K562 (cell line): ENCODE measurements around the gene HLA-DOA.

Experiments used
- CTCF ChIP-seq, 3 experiments: IDR thresholded peaks in 2 of 3; conservative IDR thresholded peaks in 1 of 3; 2 replicates each; pipeline ENCODE4 v1.5.1; 2011 to 2012; ENCODE audit warnings: low read length in 3 of 3, mild to moderate bottlenecking in 3 of 3, control low read depth in 2 of 3, improper control_type of control experiment in 1 of 3, inconsistent platforms in 1 of 3, low read depth in 1 of 3, mixed read lengths in 1 of 3, moderate library complexity in 1 of 3; ENCODE audit not compliant: insufficient read depth in 2 of 3
- EGR1 ChIP-seq: fragments of 450-650 bp; conservative IDR thresholded peaks from 2 replicates; pipeline ENCODE4 v1.6.1; 2017; ENCODE audit warnings: mild to moderate bottlenecking
- IRF1 ChIP-seq: sonication (generic); formaldehyde crosslinking; IDR thresholded peaks from 2 replicates; pipeline ENCODE4 v1.8.0; 2022; ENCODE audit warnings: missing genetic modification reagents, mild to moderate bottlenecking, borderline replicate concordance
- MAFF ChIP-seq: IDR thresholded peaks from 2 replicates; pipeline ENCODE4 v1.6.1; 2012; ENCODE audit warnings: low read length, improper control_type of control experiment
- POLR2A ChIP-seq: fragments of 450-650 bp; conservative IDR thresholded peaks from 2 replicates; pipeline ENCODE4 v1.6.1; 2016
- PTBP1 ChIP-seq: fragments of 200-400 bp; formaldehyde crosslinking; IDR thresholded peaks from 2 replicates; pipeline ENCODE4 v1.6.1; 2017; ENCODE audit warnings: low read depth, low read length
- SAFB ChIP-seq: fragments of 200-400 bp; formaldehyde crosslinking; IDR thresholded peaks from 2 replicates; pipeline ENCODE4 v1.6.1; 2017; ENCODE audit warnings: low read depth, low read length, borderline replicate concordance
- SAP30 ChIP-seq: fragments of 200-600 bp; sonication (generic); IDR thresholded peaks from 2 replicates; pipeline ENCODE4 v1.6.1; 2012; ENCODE audit warnings: borderline replicate concordance, low read depth, mild to moderate bottlenecking, moderate library complexity, low read length, control low read depth, inconsistent platforms; ENCODE audit not compliant: insufficient read depth, poor library complexity, severe bottlenecking
- SIN3A ChIP-seq, 2 experiments: fragments of 150-350 bp in 1 of 2; IDR thresholded peaks; 2 replicates each; pipeline ENCODE4 v1.6.1; 2011 to 2016; ENCODE audit warnings: borderline replicate concordance in 2 of 2, low read depth in 2 of 2, low read length in 2 of 2, mild to moderate bottlenecking in 2 of 2, moderate library complexity in 2 of 2; ENCODE audit not compliant: control insufficient read depth in 1 of 2

GRCh38 chr6:33023536-33023935, 14.1 kb upstream of the HLA-DOA start:
- TF ChIP-seq POLR2A (no peak), PTBP1 (no peak), SIN3A (IDR thresholded peaks at IDR 0.05; ENCODE audit: borderline replicate concordance in 2 of 2, control insufficient read depth in 1 of 2, low read depth in 2 of 2, low read length in 2 of 2) (no peak), CTCF (IDR thresholded peaks at IDR 0.05 in 2 of 3, conservative IDR thresholded peaks at IDR 0.05 in 1 of 3; ENCODE audit: insufficient read depth in 2 of 3, low read depth in 1 of 3, low read length in 3 of 3) (no peak), MAFF (no peak), SAFB (no peak), IRF1 (CRISPR knock-in tag) (no peak), SAP30 (no peak), EGR1 (no peak)
